IMR-90 (cell line): ENCODE data around the gene FHAD1. TPM values are rescaled to one million over a fixed set of nuclear protein-coding genes. Genes with fewer than 3 reads are reported as not detected.

Experiments used
- ATAC-seq: fragments of 200-7000 bp; cut with Tn5 transposase; 2 replicates; pipeline ENCODE4 v1.9.1; 2020; ENCODE audit warnings: low read depth, mild to moderate bottlenecking, moderate library complexity
- BruUV-seq: library from RNA; stranded (reverse); fragments of 400-500 nt; replicated peaks from 2 replicates; lab custom pipeline; 2021; lab: Mats Ljungman, UMichigan
- CTCF ChIA-PET: fragments of 300-600 bp; formaldehyde crosslinking; extraction: SDS; loops from one replicate; lab custom pipeline; 2021; ENCODE audit warnings: antibody characterized with exemption; lab: Yijun Ruan, JAX
- POLR2A ChIA-PET: fragments of 300-600 bp; sonication (Branson Sonifier 250); formaldehyde crosslinking; loops from one replicate; lab custom pipeline; 2022; ENCODE audit warnings: antibody characterized with exemption; ENCODE audit not compliant: unreplicated experiment; lab: Charles Lee
- DNase-seq: peaks from one replicate; pipeline ENCODE4 v3.0.0; 2013
- H2AFZ ChIP-seq: replicated peaks from 2 replicates; pipeline ENCODE3; 2013; ENCODE audit warnings: low read length, mild to moderate bottlenecking; ENCODE audit not compliant: poor library complexity
- H2AK5ac ChIP-seq: 2 replicates; pipeline ENCODE4 v1.6.1; 2013; ENCODE audit warnings: low read depth, low read length, inconsistent platforms
- H2AK9ac ChIP-seq: replicated peaks from 2 replicates; pipeline ENCODE3; 2013; ENCODE audit warnings: mild to moderate bottlenecking, low read depth, low read length, moderate library complexity; ENCODE audit not compliant: poor library complexity
- H2BK120ac ChIP-seq: 2 replicates; pipeline ENCODE4 v1.6.1; 2013; ENCODE audit warnings: low read depth, low read length, inconsistent platforms
- H2BK15ac ChIP-seq: 3 replicates; pipeline ENCODE4 v1.6.1; 2013; ENCODE audit warnings: low read depth, low read length, inconsistent platforms
- H2BK20ac ChIP-seq: 2 replicates; pipeline ENCODE4 v1.6.1; 2013; ENCODE audit warnings: low read depth, mild to moderate bottlenecking, inconsistent platforms, low read length, moderate library complexity
- H2BK5ac ChIP-seq: 2 replicates; pipeline ENCODE4 v1.6.1; 2013; ENCODE audit warnings: mild to moderate bottlenecking, low read depth, low read length, inconsistent platforms; ENCODE audit not compliant: poor library complexity, severe bottlenecking
- H3K14ac ChIP-seq: replicated peaks from 2 replicates; pipeline ENCODE4 v1.6.1; 2013; ENCODE audit warnings: low read depth, low read length, inconsistent platforms
- H3K18ac ChIP-seq: 2 replicates; pipeline ENCODE4 v1.6.1; 2013; ENCODE audit warnings: low read depth, low read length, control low read depth
- H3K23ac ChIP-seq: 2 replicates; pipeline ENCODE4 v1.6.1; 2013; ENCODE audit warnings: low read depth, low read length, inconsistent platforms
- H3K27ac ChIP-seq: 2 replicates; pipeline ENCODE4 v1.5.1; 2013; ENCODE audit warnings: mild to moderate bottlenecking, control low read depth, low read length; ENCODE audit not compliant: insufficient read depth
- H3K27me3 ChIP-seq: 2 replicates; pipeline ENCODE4 v1.6.1; 2013; ENCODE audit warnings: low read length; ENCODE audit not compliant: control insufficient read depth, insufficient read depth
- H3K36me3 ChIP-seq: 2 replicates; pipeline ENCODE4 v1.6.1; 2013; ENCODE audit warnings: low read length, mixed read lengths; ENCODE audit not compliant: control insufficient read depth, insufficient read depth
- H3K4ac ChIP-seq: 2 replicates; pipeline ENCODE4 v1.6.1; 2013; ENCODE audit warnings: low read depth, low read length, inconsistent platforms
- H3K4me1 ChIP-seq: 2 replicates; pipeline ENCODE4 v1.6.1; 2013; ENCODE audit warnings: low read length, mixed read lengths; ENCODE audit not compliant: control insufficient read depth, insufficient read depth
- H3K4me2 ChIP-seq: 2 replicates; pipeline ENCODE4 v1.6.1; 2013; ENCODE audit warnings: low read depth, mild to moderate bottlenecking, control low read depth, low read length, moderate library complexity
- H3K4me3 ChIP-seq: 2 replicates; pipeline ENCODE4 v1.5.1; 2013; ENCODE audit warnings: low read depth, mild to moderate bottlenecking, control low read depth, low read length, moderate library complexity; ENCODE audit not compliant: insufficient read depth
- H3K56ac ChIP-seq: 2 replicates; pipeline ENCODE4 v1.6.1; 2013; ENCODE audit warnings: low read length, inconsistent platforms; ENCODE audit not compliant: insufficient read depth; ENCODE audit errors: extremely low read depth
- H3K79me1 ChIP-seq, 2 experiments: 2 replicates each; pipeline ENCODE4 v1.6.1; 2013; ENCODE audit warnings: low read length in 2 of 2, inconsistent platforms in 1 of 2, low read depth in 1 of 2
- H3K9ac ChIP-seq: 2 replicates; pipeline ENCODE4 v1.6.1; 2013; ENCODE audit warnings: low read depth, low read length, control low read depth
- H3K9me1 ChIP-seq: 2 replicates; pipeline ENCODE4 v1.6.1; 2013; ENCODE audit warnings: low read length, inconsistent platforms; ENCODE audit not compliant: insufficient read depth
- H3K9me3 ChIP-seq: 2 replicates; pipeline ENCODE4 v1.6.1; 2013; ENCODE audit warnings: low read length; ENCODE audit not compliant: control insufficient read depth, insufficient read depth
- H4K20me1 ChIP-seq: 2 replicates; pipeline ENCODE4 v1.6.1; 2013; ENCODE audit warnings: low read length, inconsistent platforms; ENCODE audit not compliant: insufficient read depth
- H4K5ac ChIP-seq: 2 replicates; pipeline ENCODE4 v1.6.1; 2013; ENCODE audit warnings: mild to moderate bottlenecking, low read depth, low read length, control low read depth
- H4K8ac ChIP-seq, 2 experiments: 2 replicates each; pipeline ENCODE4 v1.6.1; 2013; ENCODE audit warnings: low read depth in 2 of 2, low read length in 2 of 2, control low read depth in 1 of 2, inconsistent platforms in 1 of 2
- H4K91ac ChIP-seq: 2 replicates; pipeline ENCODE4 v1.6.1; 2013; ENCODE audit warnings: low read depth, low read length, inconsistent platforms; ENCODE audit not compliant: insufficient read depth
- FOS ChIP-seq: fragments of 150-350 bp; IDR thresholded peaks from 2 replicates; pipeline ENCODE4 v1.6.1; 2016; ENCODE audit warnings: low read depth, low read length
- RCOR1 ChIP-seq: IDR thresholded peaks from 2 replicates; pipeline ENCODE4 v1.6.1; 2012; ENCODE audit warnings: mild to moderate bottlenecking, low read length, improper control_type of control experiment; ENCODE audit not compliant: insufficient replicate concordance
- WGBS, 2 experiments: methylation state at CpG; one replicate each; pipeline versions ENCODE4 v1.1.5 to v1.1.7; 2013; ENCODE audit warnings: missing lambda C conversion rate in 2 of 2; ENCODE audit not compliant: insufficient read length in 1 of 2; ENCODE audit errors: extremely low coverage in 2 of 2; 5-methylcytosine and 5-hydroxymethylcytosine counted together
- dilution Hi-C: fragments of 300-500 bp; cut with HindIII; formaldehyde crosslinking; loops from one replicate; pipeline ENCODE4 v1.14.3; 2018; ENCODE audit warnings: low sequenced_read_pairs; ENCODE audit not compliant: unreplicated experiment
- in situ Hi-C: fragments of 300-500 bp; cut with MboI; formaldehyde crosslinking; loops from 3 replicates; pipeline ENCODE4 v1.14.3; 2019; ENCODE audit warnings: low sequenced_read_pairs, inconsistent platforms, mixed read lengths
- intact Hi-C: fragments of 100-400 bp; cut with micrococcal nuclease; formaldehyde crosslinking; loops from 2 replicates; pipeline ENCODE4 v1.10.0; 2022
- polyA plus RNA-seq, 3 experiments: library from polyadenylated mRNA; depleted of rRNA; stranded (reverse); fragments of >200 nt; gene quantifications; 2 replicates each; pipeline ENCODE4 v1.2.3, GENCODE V29; 2012; ENCODE audit warnings: low replicate concordance in 1 of 3
- total RNA-seq: library from RNA; depleted of rRNA; stranded (reverse); fragments of >200 nt; gene quantifications from 2 replicates; pipeline ENCODE4 v1.2.3, GENCODE V29; 2012
- TF ChIP-seq, protein P1 (sequence below): fragments of 150-350 bp; IDR thresholded peaks from 2 replicates; pipeline ENCODE4 v1.6.1; 2017; ENCODE audit warnings: mild to moderate bottlenecking, antibody characterized with exemption, low read length, low read depth

The FHAD1 gene
- total and polyA plus RNA-seq, 2 of the 4 experiments (the other 2 are of a cell fraction): not detected

DNA sequence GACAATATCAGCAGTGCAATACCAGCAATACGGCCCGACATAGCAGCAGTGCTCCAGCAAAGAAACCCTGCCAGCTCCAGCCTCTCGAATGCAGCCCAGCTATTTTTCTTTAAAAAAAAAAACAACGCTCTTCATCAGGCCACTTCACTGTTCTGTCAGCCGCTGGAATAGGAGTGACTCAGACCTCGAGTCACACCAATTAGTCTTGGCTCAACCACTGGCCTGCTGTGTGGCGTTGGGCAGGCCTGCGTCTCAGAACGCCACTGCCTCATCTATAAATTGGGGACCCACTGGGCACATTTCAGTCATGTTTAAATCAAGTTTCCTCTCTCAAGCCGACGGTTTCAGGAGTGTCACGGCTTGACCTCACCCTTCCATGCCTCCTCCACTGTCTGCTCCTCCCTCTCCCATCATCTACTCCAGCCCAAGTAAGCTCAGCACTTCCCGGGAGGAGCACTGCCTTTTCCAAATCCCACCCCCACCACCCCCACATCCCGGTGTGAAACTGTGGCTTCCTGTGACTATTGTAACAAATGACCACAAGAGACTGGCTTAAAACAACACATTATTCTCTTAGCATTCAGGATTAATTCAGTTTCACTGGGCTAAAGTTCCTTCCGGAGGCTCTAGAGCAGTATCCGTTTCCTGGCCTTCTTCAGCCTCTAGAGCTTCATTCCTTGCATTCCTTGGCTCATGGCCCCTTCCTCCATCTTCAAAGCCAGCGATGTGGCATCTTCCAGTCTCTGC is 90.8 kb downstream of the FHAD1 start:
- Histone ChIP-seq H4K91ac (peak overlapping the region; percentile 76), H3K4me1 (peaks cover 14% of the 10 kb centered on the region), H4K5ac (peak overlapping the region; percentile 39; the same call in 1 of the 2 replicates), H3K4me2 (no peak overlapping the region), H3K4me3 (no peak overlapping the region), H2BK20ac (peak overlapping the region; percentile 92), H4K8ac (peak overlapping the region; percentile 24 to 91), H3K18ac (no peak overlapping the region; the same call in 1 of the 2 replicates), H2BK120ac (peak overlapping the region; percentile 93), H3K27me3 (no peaks in the 10 kb centered on the region; the same call in 1 of the 2 replicates), H3K56ac (no peak overlapping the region), H3K4ac (peak overlapping the region; percentile 79), H2BK5ac (peak overlapping the region; percentile 50), H3K23ac (peak overlapping the region; percentile 85; the same call in 1 of the 2 replicates), H3K9ac (no peak overlapping the region), H2AFZ (peak overlapping the region; percentile 89), H3K79me1 (no peaks in the 10 kb centered on the region), H3K36me3 (no peaks in the 10 kb centered on the region), H3K14ac (peak overlapping the region; percentile 74), H2AK9ac (peak overlapping the region; percentile 73), H3K27ac (peak overlapping the region; percentile 26; the same call in 1 of the 2 replicates), H3K9me3 (0 out of 2 replicates have a peak, but pooled peaks cover 2% of the 10 kb centered on the region), H2BK15ac (peak overlapping the region; percentile 68; the same call in 2 of the 3 replicates), H4K20me1 (no peaks in the 10 kb centered on the region), H2AK5ac (peak overlapping the region; percentile 85), H3K9me1 (peaks cover 19% of the 10 kb centered on the region; the same call in 1 of the 2 replicates)
- no TSS peak for BruUV-seq
- ATAC-seq: peak; percentile 84
- intact Hi-C loops: no loop called here
- in situ Hi-C loops: no loop called here
- WGBS, 2 experiments: 22% methylated on average over 16 of the region's 17 CpGs; no CpG with 5 or more reads in 1 of the 2 experiments
- dilution Hi-C loops: no loop called here
- ChIA-PET POLR2A (interaction anchor here (0.5 kb wide), 1 partner anchor 386 kb away, joined by 4 read pairs; no protein-coding TSS in a partner anchor), CTCF (interaction anchor here (0.7 kb wide), 1 partner anchor 89 kb away, joined by 3 read pairs; no protein-coding TSS in a partner anchor)
- TF ChIP-seq RCOR1 (no peak), FOS (peak; percentile 41; the same call in 1 of the 2 replicates)
- TF ChIP-seq, protein P1, sequence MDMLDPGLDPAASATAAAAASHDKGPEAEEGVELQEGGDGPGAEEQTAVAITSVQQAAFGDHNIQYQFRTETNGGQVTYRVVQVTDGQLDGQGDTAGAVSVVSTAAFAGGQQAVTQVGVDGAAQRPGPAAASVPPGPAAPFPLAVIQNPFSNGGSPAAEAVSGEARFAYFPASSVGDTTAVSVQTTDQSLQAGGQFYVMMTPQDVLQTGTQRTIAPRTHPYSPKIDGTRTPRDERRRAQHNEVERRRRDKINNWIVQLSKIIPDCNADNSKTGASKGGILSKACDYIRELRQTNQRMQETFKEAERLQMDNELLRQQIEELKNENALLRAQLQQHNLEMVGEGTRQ: no peak
- peak; percentile 85 for DNase-seq
